ENCODE data around the gene SH3TC1.

The SH3TC1 gene

GRCh38 chr4:8233672-8234484, 34.8 kb downstream of the SH3TC1 start:
- no peak for DNase-seq

- DNase-seq: no peak
Observed at GRCh38 chr4:8234715-8235114, 35.6 kb downstream of the SH3TC1 start.

DNA sequence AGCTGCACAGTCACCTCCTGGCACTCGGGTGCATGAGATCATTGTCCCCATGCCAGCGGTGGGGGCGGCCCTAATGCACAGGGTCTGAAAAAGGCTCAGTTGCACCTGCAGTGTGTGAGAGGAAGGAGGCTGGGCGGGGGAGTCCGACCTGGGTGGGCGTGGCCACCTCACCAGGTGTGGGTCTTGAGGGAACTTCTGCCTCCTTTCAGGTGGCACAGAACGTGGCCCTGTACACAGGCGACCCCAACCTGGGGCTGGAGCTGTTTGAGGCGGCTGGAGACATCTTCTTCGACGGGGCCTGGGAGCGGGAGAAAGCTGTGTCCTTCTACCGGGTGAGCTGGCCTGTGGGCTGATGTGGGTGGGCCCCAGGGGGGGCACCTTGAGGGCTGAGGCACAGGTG, 36.1 kb downstream of the SH3TC1 start:
- DNase-seq: no peak

- no peak for DNase-seq
Observed at GRCh38 chr4:8235686-8236085, 36.6 kb downstream of the SH3TC1 start.

DNA sequence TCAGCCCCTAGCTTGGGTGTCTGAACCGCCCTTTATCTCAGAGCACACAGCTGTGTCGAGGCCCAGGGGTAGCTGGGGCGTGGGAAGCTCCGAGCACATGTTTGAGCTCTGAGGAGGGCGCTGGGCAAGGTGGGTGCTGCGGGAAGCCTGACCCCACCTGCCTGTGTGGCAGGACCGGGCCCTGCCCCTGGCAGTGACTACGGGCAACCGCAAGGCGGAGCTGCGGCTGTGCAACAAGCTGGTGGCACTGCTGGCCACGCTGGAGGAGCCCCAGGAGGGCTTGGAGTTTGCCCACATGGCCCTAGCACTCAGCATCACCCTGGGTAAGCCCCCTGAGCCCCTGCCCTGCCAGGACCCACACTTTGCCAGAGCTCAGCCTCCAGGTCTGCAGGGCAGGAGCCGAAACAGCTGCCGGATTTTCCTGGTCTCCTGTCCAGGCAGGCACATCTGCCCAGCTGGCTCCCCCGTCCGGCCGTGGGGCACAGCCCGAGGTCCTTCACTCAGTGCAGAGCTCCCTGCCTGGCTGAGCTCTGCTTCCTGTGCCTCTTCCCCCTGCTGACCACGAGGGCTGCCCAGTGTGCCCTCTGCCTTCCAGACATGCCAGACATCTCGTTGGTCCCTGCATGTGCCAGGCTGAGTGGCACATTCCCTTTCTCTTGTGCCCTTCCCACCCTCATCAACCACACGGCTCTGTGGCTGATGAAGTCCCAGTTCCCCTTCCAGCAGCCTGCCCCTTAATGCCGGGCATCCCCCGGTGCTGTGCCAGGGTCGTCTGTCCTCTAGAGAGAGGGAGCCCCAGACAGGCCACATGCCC, 37.2 kb downstream of the SH3TC1 start:
- no peak for DNase-seq

DNA sequence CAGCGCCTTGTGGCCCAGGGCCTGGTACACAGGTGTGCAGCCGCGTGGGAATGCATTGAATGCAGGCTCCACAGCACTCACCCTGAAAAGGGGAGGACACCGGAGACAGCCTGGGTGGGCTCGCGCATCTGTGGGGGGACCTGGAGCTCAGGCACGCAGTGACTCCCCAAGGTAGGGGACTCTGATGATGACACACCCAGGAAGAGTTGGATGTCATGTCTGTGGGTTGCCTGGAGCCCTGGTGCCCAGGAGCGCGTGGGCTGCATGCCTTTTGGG, 37.8 kb downstream of the SH3TC1 start:
- no peak for DNase-seq

DNA sequence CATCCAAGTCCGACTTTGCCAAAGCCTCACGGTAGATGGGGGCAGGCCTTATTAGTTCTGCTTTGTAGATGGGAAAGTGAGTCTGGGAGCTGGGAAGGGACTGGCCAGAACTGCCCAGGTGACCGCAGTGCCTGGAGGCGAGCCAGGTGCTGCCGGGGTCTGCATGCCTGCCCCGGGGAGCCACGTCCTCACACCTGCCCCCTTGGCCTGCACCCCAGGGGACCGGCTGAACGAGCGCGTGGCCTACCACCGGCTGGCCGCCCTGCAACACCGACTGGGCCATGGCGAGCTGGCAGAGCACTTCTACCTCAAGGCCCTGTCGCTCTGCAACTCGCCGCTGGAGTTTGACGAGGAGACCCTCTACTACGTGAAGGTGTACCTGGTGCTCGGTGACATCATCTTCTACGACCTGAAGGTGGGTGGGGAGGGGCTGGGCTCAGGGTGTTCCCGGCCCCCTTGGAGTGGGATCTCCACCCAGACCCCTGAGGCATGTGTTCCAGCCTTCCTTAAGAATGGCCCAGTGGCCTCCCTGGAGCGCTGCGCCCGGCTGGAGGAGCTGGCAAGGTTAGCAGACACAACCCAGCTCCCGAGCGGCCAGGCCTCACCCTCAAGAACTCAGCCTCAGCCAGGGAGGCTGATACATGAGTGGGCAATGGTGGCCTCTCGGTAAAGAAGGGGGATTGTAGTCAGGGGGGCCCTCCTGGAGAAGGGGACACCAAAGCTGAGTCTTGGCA, 38.3 kb downstream of the SH3TC1 start:
- DNase-seq: no peak

DNA sequence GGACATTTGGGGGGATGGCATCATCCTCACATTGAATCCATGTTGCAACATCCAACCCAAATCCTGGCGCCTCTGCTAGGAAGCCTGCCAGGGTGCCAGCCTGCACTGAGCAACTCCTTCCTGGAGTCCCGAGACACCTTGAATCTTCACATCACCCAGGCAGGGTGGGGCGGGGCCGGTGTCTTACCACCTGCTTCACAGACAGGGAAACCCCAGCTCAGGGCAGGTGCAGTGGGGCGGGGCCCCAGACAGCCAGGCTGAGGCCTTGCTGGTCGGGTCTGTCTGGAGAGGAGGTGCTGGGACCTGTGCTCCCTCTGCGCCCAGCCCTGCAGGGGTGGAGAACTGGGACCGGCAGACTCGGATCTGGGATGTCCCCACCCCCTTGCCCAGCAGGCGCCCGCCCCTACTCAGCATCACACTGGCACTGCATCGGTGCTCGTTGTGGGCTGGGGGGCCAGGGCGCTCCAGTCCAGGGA, 39.0 kb downstream of the SH3TC1 start:
- DNase-seq: no peak

GRCh38 chr4:8238515-8239053, 39.5 kb downstream of the SH3TC1 start:
- DNase-seq: no peak

- DNase-seq: no peak
Observed at GRCh38 chr4:8239226-8239625, 40.1 kb downstream of the SH3TC1 start.

- no peak for DNase-seq
Observed at GRCh38 chr4:8239661-8240060, 40.6 kb downstream of the SH3TC1 start.

- no peak for DNase-seq
Observed at GRCh38 chr4:8240211-8241041, 41.3 kb downstream of the SH3TC1 start.

DNA sequence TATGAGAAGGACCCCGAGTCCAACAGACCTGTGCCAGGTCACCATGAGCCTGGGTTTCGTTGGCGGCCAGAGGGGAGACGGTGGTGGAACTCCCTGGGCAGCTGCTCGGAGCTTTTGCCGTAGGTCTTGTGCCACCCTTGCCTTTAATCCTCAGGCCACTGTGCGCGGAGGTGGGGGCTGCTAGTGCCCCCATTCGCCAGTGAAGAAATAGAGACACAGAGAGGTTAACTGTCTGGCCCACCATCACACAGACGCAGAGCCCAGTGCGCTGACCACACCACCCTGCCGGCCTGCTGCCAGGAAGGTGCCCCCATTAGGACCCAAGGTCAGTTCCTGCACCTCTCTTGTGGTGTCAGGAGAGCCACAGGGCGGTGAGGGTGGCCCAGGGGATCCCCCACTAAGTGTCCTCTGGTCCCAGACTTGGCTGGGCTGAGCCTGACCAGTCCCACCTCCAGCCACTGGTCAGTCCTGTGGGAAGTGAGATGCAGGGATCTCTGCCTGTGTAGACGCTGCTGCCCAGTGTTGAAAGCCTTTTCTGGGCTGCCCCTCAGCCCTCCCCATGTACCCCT, 42.2 kb downstream of the SH3TC1 start:
- DNase-seq: no peak

GRCh38 chr4:8241895-8242696, 43.0 kb downstream of the SH3TC1 start:
- DNase-seq: peak; percentile 38

DNA sequence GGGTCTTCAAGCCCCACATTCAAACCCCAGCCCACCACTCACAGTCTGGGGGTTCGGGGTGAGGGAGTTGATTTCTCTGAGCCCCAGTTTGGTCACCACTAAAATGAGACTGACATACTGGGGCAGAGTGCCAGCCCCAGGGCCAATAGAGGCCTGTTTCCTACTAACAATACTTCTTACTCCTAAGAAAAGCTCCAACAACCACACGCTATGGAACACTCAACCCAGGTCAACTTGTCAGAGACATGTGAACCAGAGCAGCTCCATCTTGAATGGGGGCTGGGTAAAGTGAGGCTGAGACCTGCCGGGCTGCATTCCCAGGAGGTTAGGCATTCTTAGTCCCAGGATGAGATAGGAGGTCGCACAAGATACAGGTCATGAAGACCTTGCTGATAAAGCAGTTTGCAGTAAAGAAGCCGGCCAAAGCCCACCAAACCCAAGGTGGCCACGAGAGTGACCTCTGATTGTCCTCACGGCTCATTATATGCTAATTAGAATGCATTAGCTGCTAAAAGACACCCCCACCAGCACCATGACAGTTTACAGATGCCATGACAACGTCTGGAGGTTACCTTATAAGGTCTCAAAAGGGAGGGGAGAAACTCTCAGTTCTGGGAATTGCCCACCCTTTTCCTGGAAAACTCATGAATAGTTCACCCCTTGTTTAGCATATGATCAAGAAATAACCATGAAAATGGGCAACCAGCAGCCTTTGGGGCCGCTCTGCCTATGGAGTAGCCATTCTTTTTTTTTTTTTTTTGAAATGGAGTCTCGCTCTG, 43.9 kb downstream of the SH3TC1 start:
- no peak for DNase-seq

DNA sequence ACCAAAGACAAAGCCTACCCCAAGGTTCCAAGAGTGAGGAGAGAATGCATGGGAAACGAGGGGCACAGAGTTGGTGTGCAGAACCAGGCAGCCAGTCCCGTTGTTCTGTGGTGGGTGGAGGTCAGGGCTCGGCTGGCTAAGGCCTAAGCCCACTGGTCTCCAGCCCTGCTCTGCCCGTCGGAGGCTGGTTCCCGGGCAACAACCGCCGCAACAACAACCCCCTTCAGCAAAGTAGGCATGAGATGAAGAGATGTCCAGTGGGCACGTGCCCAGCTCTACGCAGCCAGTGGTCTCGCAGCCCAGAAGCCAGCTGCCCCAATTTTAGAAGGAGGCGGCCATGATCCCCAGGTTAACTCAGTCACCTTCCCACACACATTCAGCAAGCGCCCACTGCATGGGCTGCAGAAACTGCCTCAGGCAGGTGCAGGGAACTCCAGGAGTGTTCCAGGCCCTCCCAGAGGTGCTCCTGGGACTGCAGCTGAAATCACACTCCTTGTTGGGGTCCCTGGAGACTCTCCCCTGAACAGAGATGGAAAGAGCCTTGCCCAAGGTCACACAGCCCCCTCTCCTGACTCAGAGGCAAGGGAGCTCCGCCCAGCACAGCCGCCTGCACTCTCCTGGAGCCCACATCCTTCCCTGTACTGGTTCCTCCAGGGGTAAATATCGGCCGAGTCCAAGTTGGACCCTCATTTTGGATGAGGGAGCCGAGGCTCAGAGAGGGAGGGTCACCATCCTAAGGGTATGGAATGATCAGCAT, 45.1 kb downstream of the SH3TC1 start:
- DNase-seq: no peak

DNA sequence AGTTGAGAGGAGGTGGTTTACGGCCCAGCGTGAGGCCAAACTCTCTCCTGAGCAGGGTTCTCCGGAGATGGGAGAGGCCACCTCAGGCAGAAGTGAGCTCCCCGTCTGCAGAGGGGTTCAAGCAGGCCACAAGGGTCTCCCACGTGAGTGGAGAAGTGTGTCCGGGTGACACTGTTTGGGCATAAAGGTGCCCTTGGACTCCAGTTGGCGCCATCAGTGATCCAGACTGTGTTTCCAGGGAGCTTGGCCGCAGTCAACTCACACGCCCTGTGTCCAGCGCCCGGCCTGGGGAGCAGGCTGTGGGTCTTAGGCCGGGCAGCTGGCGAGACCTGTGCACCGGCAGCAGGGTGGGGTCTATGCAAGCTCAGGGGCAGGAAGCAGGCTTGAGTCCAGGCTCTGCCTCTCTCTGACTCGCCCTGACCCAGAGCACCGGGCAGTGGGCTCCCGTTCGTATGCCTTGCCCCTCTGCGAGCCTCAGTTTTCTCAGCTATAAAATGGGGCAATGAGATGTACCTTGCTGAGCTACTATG, 45.9 kb downstream of the SH3TC1 start:
- DNase-seq: no peak

DNA sequence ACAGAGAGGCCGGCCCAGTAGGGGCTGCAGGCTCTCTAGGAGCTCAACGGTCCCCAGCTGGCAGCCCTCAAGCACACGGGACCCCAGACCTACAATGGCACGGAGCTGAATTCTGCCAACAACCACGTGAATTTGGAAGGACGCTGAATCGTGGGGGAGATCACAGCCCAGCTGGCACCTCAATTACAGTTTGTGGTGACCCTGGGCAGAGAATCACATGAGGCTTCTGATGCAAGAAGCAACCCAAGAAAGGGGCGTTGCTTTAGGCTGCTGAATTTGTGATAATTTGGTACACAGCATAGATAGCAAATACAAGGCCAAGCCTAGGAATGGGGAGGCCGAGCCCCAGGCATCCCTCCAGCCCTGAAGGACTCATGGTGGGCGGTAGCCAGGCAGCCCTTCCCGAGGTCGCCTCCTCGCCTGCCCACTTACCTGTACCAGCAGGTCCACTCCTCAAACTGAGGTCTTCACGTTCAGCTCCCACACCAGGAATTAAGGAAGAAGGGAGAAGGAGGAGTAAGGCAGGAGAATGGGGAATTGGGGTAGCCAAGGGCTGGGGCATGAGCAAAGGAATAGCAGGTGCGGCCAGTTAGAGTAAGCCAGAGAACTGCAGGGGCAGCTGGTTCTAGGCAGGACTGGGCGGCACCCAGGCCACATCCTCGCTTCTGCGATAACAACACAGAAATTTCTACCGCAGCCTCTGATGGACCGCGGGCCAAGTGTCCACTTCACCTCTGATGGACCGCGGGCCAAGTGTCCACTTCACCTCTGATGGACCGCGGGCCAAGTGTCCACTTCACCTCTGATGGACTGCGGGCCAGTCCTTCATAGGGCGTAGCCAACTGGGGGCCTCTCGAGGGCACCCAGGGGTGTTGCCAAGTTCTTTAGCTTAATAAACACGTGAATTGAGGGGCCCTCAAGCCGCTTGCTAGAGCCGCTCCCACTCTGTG, 47.1 kb downstream of the SH3TC1 start:
- DNase-seq: no peak
